ENCODE results near the gene RHBDD1.
A peak's percentile ranks its signal among the peaks of the same experiment; 100 is the strongest.

Gene RHBDD1

DNA sequence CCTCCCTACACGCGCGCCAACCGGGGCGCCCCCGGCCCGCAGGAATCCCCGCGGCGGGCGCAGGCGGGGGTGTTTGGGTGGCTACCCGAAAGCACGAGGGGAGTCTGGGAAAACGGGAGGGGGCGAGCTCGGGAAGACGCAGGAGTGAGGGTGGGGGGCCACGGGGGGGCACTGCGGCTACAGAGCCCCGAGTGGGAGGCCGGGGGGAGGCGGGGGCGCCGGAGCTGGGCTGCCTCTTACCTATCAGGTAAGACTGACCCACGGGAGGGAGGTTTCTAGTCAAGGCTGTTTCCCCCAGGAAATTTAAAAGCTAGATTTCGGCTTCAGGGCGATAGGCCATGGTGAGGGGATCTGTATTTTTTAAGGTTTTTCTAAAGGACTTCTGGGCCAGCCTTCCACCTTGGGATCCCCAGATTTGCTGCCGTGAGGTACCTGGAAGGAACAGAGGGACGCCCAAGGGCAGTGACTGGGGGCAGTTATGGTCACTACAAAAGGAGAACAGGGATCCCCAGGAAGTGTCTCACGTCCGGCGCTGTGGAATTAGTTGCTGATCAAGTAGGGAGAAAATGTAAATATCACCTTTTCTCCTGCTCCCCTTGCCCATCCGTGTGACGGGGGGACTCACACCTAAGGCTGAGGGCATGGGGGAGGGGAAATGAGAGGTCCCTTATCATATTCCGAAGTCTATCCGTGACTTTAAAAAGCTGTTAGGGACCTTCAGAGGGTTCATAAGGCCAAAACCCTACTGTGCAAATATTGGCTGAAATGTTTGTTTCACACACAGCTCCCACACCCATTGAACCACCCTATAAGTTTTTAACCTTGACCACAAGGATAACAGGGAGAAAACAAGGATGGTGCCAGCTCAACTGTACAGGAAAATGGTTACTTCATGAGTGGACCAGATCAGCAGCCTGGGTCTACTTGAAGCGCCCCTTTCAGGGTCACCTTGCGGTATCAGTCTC lies 35.6 kb upstream of the RHBDD1 start:
- H3K4me3 ChIP-seq (ENCODE audit: control insufficient read depth, low read depth, low read length) = peak overlapping the region; percentile 47
- TF ChIP-seq, protein P1, sequence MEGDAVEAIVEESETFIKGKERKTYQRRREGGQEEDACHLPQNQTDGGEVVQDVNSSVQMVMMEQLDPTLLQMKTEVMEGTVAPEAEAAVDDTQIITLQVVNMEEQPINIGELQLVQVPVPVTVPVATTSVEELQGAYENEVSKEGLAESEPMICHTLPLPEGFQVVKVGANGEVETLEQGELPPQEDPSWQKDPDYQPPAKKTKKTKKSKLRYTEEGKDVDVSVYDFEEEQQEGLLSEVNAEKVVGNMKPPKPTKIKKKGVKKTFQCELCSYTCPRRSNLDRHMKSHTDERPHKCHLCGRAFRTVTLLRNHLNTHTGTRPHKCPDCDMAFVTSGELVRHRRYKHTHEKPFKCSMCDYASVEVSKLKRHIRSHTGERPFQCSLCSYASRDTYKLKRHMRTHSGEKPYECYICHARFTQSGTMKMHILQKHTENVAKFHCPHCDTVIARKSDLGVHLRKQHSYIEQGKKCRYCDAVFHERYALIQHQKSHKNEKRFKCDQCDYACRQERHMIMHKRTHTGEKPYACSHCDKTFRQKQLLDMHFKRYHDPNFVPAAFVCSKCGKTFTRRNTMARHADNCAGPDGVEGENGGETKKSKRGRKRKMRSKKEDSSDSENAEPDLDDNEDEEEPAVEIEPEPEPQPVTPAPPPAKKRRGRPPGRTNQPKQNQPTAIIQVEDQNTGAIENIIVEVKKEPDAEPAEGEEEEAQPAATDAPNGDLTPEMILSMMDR (conservative IDR thresholded peaks at IDR 0.05; ENCODE audit: control insufficient read depth, insufficient read depth, low read depth, low read length) = no peak
- DNase-seq (ENCODE audit: low read depth) = no peak

DNA sequence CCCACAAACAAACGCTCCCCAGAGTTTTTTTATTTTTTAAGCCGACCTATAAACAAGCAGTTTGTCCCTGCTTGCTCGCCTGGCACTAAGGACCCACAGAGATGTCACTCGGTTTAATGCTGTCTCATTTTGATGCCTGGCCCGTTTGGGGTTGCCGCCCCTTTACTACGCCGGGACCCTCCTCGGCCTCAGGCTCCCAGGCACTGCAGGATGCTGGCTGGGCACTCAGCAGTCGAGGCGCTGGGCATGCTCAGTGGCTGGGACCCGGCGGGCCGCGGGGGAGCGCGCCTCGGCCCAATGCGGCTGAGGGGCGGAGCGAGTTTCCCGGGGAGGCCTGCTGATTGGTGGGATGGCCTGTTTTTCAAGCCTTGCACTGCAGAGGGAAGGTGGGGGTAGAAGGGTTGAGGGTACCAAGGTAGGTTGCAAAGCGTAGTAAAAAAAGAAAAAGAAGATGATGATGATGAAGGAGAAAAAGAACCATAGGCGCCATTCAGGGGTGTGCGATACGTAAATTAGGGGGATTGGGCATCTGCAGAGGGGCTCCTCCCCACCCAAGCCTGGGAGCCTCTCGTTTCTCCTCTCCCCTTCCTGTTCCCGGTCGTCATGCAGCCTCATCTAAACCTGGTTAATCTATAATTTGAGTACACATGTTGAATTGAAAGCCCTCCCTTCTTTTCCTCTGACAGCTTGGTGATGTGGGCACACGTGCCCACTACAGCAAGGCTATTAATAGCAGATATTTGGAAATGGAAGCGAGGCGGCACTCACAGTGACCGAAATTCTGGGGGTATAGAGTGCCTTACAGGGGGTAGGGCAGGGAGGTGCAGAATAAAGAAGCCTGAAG lies 34.7 kb upstream of the RHBDD1 start:
- no peak overlapping the region for H3K4me3 ChIP-seq (ENCODE audit: control insufficient read depth, low read depth, low read length)

DNA sequence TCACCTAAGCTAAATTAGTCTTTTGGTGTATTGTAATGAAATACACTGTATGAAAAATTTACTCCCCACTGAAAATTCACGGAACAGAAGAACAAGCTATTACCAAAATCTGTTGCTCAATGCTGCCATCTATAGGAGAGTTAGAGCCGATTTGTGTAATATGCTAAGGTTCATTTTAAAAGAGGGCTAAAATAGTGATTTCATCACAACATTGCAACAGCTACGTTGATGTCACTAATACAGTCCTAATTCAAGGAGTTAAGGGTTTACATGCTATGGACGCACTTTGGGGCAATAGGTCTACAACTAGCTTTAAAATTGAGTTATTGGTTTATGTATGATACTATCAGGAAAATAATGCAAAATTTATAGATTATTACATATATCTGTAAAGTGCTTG lies 33.3 kb upstream of the RHBDD1 start:
- peak; percentile 95 for DNase-seq (ENCODE audit: low read depth)
- H3K4me3 ChIP-seq (ENCODE audit: control insufficient read depth, low read depth, low read length) = no peak overlapping the region

More for the DNA sequence above, 34.7 kb upstream of the RHBDD1 start:
- TF ChIP-seq, protein P1 (conservative IDR thresholded peaks at IDR 0.05; ENCODE audit: control insufficient read depth, insufficient read depth, low read depth, low read length) = no peak
- peak; percentile 10 for DNase-seq (ENCODE audit: low read depth)

DNA sequence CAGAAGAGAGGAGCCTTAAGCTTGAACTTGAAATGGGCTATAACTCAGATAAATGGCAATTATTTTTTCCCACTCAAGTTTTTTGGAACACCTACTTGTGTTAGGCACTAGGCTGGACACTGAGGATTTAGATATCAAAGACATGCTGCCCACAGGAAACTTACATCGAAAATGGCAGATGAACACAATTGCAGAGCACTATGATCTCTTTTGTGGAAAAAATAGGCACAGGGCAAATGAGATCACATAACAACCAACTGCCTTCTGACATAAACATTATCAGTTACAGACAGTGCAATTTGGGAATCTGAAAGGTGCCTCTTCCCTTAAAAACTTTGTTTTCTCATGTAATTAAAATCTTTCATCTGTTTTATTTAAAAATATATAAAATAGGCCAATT lies 32.4 kb upstream of the RHBDD1 start:
- no peak overlapping the region for H3K4me3 ChIP-seq (ENCODE audit: control insufficient read depth, low read depth, low read length)
- DNase-seq (ENCODE audit: low read depth) = no peak
- TF ChIP-seq, protein P1 (conservative IDR thresholded peaks at IDR 0.05; ENCODE audit: control insufficient read depth, insufficient read depth, low read depth, low read length) = no peak

More for the DNA sequence above, 33.3 kb upstream of the RHBDD1 start:
- TF ChIP-seq, protein P1 (conservative IDR thresholded peaks at IDR 0.05; ENCODE audit: control insufficient read depth, insufficient read depth, low read depth, low read length) = peak; percentile 80

DNA sequence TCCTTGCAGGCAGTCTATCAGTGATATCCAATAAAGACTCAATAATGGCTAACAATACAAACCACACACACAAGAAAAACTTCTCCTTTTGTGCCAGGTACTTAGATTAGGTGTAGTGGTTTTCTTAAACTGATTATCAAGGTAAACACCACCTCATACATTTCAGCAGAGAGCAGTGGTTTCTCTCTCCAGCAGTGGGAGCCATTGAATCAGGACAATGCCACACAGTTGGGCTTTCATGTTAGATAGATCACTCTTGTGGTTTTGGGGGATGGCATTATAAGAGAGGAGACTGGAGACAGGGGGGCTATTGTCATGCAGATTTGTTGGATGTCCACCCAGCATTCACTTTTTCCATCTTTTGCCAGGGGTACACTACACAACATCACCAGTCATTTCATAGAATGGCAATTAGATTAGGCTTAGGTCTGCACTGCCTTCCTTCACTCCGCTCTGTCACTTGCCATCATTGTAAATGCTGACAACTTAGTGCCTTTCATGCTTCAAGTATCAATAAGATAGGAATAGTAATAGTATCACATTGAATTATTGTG lies 22.6 kb upstream of the RHBDD1 start:
- H3K4me3 ChIP-seq (ENCODE audit: control insufficient read depth, low read depth, low read length) = no peak overlapping the region
- no peak for DNase-seq (ENCODE audit: low read depth)
- TF ChIP-seq, protein P1 (conservative IDR thresholded peaks at IDR 0.05; ENCODE audit: control insufficient read depth, insufficient read depth, low read depth, low read length) = peak; percentile 71

DNA sequence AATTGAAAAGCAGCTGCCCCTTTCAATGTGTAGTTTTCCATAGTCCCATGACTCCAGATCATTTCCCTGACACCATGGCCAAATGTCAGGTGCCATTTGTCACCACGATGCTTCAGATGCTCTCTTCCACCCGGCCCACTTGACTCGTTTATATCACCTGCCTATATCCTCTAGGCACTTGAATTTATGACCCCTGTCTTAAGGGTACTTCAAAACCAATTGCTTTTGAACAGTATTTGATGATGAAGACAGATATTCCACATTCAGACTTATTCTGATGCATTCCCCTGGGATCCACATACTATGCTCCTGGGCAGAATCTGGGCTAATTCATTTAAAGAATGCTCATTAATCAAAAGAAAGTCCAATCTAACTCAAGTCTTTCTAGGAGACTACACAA lies 16.9 kb upstream of the RHBDD1 start:
- TF ChIP-seq, protein P1 (conservative IDR thresholded peaks at IDR 0.05; ENCODE audit: control insufficient read depth, insufficient read depth, low read depth, low read length) = no peak

More for the DNA sequence above, 16.9 kb upstream of the RHBDD1 start:
- DNase-seq (ENCODE audit: low read depth) = no peak
- H3K4me3 ChIP-seq (ENCODE audit: control insufficient read depth, low read depth, low read length) = no peak overlapping the region
